NCI-H510A treated with DMSO at 0.1 percent for 48 hours (cell line): ENCODE data around the gene NTN3.
"Not testable (repeated sequence)": the region's sequence is repeated elsewhere in the genome, so short reads cannot be mapped to it uniquely, and the experiment has no call there.

Source experiments
- DNase-seq: peaks from one replicate; lab custom pipeline; 2025; lab: John Stamatoyannopoulos, UW

NTN3 gene

DNA sequence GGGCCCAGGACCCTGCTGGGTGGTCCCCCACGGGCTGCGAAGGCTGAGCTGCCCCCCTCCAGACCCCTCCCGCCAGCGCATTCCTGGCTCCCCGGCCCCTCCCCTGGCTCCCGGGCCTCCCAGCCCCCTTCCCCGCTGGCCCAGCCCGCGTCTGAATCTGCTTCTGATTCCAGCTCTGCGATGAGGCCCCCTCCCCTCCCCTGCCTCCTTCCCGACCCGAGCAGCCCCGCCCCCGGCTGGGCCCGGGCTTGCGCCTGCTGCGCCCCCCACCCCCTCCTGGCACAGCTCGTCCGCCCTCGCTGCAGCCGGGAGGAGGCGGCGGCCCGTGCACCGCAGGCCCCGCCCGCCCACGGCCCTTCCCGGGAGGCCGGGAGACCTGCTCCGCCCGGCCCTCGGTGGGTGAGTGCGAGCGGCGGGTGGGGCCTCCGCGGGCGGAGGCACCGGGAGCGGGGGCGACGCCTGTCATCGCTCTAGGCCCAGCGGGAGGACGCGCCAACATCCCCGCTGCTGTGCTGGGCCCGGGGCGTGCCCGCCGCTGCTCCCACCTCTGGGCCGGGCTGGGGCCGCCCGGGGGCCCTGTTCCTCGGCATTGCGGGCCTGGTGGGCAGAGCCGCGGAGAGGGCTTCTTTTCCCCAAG is at the start of gene NTN3:
Gene NTN3, plus strand, starts transcription at position 282 of the 637 bp plus-strand sequence. CDS start 405 bp downstream, outside the sequence.
- DNase-seq, result no peak

DNA sequence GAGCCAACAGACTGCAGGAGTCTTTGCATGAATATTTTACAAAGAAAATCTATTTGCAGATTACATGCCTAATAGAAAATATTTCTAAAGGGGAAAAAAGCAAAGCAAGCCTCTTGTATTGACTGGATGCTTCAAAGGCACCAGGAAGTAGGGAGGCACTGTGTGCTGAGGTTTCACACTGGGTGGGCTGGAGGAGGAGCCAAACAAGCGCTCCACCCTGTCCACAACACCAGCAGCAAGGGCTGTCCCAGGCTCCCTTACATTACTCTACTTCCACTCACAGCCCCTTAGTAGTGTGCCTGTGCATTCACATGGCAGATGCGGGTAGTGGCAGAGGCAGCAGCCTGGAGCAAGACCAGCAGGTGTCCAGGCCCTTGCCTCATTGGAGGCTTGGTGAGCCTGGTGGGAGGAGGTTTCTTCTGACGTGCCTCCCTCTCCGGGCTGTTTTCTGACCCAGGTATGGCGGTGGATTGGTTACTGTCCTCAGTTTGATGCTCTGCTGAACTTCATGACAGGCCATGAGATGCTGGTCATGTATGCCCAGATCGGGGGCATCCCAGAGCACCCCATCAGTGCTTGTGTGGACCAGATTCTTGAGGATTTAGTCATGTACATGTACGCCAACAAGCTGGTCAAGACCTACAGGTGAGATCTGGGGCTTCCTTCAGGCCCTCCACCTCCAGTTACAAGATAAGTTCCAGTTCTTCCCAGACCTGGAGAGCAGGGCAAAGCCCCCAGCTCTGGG is 48.8 kb upstream of the NTN3 start:
- no peak for DNase-seq

- DNase-seq, result no peak
These were observed 46.8 kb upstream of the NTN3 start for GRCh38 chr16:2424061-2425007.

DNA sequence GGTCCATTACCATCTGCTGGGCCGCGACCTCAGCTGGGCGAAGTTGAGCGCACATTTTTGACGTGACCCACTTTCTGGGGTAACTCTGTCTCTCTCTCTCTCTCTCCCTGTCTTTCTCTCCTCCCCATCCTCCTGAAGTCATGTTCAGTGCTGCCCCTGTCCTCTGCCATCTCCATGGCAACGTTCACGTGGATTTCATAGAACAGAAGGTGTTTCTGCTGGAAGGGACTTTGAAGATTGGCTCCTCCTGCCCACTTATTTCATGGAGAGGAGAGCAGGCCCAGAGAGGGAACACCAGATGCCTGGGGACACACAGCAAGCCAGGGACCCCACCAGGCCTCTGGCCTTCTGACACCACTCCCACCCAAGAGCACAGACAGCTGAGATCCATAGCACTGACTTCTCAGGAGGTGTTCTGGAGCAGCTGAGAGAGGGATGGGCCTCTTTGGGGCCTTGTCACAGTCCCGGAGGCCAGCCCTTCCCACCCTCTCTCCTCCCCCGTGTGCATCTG is 46.0 kb upstream of the NTN3 start:
- no peak for DNase-seq

- DNase-seq, result no peak
These were observed 45.2 kb upstream of the NTN3 start for GRCh38 chr16:2425825-2426430.

DNA sequence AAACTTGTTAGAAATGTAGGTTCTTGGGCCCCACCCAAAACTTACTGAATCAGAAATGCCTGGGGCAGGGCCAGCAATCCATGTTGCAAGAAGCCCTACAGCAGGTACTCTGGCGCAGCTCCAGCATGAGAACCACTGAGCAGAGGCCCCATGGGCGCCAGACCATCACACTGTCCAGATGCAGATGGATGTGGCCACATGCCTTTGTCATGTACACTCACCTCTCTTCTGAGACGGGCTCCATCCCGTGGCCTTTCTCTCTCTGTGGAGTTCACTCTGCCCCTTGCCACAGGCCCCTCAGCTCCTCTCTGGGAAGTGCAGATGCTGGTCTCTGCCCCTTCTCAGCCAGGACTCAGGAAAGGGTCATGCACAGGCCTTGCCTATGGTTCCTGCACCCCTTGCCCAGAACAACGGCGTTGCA is 44.1 kb upstream of the NTN3 start:
- DNase-seq, result no peak

DNA sequence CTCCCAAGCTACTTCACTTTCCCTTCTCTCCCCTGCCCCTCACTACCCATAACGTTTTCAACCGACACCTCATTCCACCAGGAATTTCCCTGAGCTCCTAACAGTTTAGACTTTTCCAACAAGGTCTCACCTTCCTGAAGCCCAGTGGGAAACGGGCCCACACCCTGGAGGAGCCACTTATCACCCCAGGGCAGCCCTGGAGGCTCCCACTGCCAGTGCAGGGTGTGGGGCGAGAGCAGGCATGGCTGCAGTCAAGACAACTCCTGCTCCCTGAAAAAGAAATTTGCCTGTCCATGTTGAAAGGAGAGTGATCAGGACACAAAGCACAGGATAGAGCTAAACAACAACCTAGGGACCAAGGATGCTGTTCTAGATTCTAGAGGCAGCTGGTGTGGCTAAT is 43.6 kb upstream of the NTN3 start:
- DNase-seq, result no peak

DNA sequence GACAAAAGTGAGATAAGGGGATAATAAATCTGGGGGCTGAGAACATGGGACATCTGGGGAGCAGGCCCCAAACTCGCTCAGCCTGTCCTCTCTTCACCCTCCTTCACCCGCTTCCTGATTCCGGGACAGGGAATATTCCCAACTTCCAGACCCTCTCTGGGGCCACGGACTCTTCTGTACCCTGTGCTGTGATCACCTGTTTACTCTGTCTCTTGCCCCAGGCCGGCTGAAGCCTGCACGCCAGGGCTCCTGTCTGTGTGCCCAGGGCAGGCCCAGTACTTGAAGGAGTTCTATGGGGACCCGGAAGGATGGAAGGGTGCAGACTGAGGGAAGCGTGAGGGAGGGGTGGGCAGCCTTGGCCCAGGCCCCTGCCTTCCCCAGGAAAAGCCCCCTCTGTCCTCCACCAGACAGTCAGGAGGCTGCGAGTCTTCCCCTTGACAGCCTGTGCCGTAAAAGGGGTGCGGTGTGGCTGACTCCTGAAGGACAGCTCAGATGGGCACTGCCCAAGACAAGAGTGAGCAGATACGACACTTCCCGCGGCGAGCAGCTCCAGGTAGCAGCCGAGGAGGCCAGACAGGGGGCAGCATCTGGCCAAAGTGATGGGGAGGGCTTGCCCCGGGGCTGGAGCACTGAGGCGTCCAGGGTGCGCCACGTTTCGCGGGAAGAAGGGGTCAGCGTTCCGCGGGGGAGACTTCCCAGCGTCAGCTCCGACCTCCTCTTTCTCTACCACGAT is 42.9 kb upstream of the NTN3 start:
- no peak for DNase-seq

DNA sequence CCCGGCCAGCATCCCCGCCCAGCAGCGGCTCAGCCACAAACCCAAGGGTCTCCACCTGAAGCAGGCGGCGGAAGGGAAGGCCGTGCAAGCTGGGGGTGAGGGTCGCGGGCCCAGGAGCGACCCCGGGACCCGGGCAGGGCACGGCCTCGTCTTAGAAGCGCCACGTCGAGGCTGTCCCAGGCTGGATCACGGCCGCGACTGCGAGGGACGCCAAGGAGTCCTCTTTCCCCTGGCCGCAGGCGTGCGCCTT is 42.4 kb upstream of the NTN3 start:
- no peak for DNase-seq

DNA sequence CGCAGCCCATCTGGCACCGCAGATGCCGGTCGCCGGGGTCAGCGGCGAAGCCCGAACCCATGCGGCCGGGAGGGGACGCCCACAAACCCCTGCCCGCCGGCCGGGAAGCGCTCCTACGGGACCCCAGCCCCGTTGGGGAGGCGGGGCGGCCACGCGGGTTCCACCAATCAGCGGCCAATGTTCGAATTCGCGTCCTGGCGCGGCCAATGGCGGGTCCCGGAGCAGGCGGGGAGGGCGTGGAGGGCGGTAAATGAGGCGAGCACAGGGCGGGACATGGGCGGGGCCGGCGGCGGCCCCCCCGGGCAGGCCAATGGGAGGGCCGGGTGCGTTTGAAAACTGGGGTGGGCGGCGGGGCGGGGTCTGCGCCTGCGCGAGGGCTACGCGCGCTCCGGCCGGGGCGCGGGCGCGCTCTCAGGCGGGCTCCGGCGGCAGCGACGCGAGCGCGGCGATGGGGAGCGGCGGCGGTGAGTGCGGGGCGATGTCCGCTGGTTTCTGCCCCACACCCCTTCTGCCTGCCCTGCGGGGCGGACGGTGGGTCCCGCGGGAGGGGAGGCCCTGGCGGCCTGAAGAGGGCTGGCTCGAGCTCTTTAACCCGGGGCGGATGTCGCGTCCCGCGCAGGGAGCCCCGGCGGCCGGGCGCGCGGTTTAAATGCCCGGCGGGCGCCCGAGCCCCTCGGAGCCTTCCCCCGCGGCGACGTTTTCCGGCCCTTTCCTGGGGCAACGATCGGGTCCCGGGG is 41.9 kb upstream of the NTN3 start, which contains the start of gene CCNF:
Gene CCNF, plus strand, starts transcription at position 414 of the 737 bp plus-strand sequence. Its CDS starts 35 bp downstream, at position 449.
- DNase-seq, result peak; percentile 77

DNA sequence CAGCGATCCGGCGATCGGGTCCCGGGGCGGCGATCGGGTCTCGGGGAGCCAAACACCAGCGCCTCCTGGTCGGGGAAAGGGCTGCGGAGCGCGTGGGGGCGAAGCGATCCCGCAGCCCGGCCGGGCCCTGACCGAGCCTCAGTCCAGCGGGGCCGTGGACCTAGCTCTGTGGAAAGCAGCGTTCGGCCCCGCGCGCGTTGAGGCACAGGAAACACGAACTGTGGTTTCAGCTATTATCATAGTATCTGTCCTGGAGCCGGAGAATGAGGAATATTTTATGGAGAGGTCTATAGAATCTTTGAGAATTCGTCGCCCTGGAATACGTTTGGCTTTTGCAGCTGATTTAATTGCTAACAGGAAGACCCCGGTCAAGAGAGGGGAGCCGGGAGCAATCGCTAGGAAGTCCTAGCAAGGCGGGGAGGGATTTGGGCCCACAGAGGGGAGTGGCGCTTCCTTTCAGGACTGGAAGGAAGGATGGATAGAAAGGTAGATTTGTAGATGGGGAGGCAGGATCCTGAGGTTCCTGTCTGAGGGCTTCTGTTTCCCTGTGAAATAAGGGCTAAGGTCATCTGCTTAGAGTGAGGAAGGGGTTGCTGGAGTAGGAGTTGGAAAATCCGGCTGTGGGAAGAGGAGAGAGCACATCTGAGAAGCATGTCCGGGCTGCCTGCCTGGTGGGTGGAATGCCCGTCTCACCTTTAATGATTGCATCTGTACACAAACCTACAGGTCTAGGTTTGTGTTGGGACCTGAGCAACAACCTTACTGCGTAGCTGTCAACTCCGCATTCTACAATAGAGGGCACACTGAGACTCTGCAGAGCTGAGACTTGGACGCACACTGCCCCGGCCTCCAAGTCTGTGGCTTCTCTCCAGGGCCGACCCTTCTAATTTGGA is 41.1 kb upstream of the NTN3 start:
- DNase-seq, result peak; percentile 32

GRCh38 chr16:2432286-2432685 is 38.8 kb upstream of the NTN3 start:
- no peak for DNase-seq

GRCh38 chr16:2432801-2433505 is 38.1 kb upstream of the NTN3 start:
- no peak for DNase-seq

DNA sequence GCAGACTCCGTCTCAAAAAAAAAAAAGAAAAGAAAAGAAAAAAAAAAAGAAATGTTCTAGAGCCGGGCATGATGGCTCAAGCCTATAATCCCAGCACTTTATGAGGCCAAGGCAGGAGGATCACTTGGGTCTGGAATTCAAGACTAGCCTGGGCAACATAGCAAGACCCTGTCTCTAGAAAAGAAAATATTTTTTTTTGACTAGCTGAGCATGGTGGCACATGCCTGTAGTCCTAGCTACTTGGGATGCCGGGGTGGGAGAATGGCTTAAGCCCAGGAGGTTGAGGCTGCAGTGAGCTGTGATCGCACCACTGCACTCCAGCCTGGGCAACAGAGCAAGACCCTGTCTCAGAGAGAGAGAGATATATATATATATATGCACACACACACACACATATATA is 35.9 kb upstream of the NTN3 start:
- not testable (repeated sequence) for DNase-seq

DNA sequence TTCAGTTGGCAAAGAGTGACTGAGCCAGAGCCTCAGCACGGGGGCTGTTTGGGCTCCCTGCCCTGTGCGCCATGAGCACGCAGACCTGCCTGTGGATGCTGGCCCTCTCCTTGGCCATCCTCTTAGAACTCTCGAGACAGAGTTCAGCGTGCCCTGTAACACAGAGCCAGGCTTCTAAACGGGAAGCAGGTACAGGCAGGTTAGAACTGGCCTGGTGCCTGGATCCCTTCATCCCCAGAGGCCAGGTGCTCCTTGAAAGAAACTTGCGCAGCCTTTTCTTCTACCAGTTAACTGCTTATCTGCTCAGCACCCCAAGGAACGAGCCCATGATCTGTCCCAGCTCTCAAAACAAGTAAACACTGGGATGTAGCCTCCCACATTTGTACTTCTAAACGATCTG is 35.0 kb upstream of the NTN3 start:
- no peak for DNase-seq

DNA sequence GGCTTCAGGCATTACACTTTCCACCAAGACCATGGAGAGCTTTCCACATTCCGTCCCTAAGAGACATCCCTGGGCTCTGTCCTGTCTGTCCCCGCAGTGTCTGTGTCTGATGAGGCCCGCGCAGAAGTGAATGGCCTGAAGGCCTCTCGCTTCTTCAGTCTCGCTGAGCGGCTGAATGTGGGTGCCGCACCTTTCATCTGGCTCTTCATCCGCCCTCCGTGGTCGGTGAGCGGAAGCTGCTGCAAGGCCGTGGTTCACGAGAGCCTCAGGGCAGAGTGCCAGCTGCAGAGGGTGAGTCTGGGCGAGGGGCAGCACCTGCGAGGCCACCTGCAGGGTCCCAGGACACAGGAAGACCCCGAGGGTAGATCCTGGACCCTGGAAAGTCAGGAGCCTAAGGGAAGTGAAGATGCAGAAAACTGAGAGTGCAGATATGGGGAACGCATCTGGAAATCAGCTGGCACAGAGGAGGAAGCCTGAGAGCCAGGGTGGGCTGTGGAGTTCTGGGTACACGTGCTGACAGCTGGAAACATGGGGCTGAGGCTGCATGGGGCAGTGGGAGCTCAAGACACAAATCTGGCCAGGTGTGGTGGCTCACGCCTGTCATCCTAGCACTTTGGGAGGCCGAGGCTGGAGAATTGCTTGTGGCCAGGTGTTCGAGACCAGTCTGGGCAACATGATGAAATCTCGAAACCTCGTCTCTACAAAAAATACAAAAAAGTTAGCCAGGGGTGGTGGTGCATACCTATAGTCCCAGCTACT is 33.9 kb upstream of the NTN3 start:
- no peak for DNase-seq

DNA sequence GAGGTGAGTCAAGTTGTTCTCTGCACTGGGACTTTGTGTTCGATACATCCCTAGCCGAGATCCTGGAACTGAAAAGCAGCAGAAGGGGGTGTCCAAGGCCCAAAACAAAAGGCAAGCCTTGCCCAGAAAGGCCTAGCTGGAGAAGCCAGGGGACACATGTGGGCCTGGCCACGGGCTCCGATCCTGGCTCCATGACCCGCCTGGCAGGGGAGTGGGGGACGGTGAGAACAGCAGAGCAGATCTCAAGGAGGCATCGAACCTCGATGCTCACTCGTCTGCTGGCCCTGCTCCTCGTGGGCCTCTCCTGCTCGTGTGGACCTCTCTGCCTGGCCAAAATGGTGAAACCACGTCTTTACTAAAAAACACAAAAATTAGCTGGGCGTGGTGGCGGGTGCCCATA is 33.0 kb upstream of the NTN3 start:
- no peak for DNase-seq

GRCh38 chr16:2439598-2439997 is 31.5 kb upstream of the NTN3 start:
- no peak for DNase-seq
